Measurements from ENCODE around the gene IDH3G.

- no peak for TF ChIP-seq POLR2A (IDR thresholded peaks at IDR 0.05)
- TF ChIP-seq CTCF (IDR thresholded peaks at IDR 0.05) = no peak
These were observed 19.4 kb downstream of the IDH3G start for GRCh38 chrX:153774576-153775292.
